ENCODE results near the gene ZNF521.
A peak's percentile ranks its signal among the peaks of the same experiment; 100 is the strongest.

The ZNF521 gene

DNA sequence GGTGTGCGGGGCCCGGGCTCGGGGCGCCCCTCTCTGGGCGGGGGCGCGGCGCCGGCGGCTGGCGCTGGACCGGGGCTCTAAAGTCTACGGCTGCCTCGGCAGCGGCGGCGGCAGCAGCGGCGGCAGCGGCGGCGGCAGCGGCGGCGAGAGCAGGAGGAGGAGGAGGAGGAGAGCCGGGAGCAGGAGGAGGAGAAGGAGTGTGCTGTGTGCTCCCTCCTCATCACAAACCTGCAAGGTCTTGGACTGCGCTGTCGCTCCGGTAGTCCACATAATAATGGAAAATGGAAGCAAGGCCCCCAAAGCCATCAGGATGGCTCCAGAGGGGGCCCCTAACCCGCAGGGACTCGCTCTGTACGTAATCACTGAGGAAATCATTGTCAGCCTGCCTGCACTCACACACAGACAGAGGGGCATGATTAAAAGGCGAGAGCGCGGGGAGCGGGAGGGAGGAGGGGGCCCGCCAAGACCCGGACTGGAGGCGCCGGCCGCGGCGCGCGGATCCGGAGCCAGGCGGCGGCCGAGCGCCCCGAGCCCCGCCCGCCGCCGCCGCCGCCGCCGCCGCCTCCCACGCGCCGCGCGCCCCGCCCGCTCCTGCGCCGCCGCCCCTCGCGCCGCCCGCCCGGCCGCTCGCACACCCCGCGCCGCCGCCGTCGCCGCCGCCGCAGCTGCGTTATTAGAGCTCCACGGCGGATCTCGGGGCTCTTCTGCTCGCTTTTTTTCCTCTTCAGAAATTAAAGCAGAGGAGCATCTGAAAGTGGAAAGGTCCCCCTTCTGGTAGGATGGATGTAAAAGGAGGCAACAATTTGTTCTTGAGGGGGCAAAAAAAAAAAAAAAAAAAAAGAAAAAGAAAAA lies at the start of gene ZNF521:
Gene ZNF521, minus strand, starts transcription at position 390 of the 852 bp plus-strand sequence. CDS start 1,220 bp downstream, outside the sequence.
- peak; percentile 97 for DNase-seq

DNA sequence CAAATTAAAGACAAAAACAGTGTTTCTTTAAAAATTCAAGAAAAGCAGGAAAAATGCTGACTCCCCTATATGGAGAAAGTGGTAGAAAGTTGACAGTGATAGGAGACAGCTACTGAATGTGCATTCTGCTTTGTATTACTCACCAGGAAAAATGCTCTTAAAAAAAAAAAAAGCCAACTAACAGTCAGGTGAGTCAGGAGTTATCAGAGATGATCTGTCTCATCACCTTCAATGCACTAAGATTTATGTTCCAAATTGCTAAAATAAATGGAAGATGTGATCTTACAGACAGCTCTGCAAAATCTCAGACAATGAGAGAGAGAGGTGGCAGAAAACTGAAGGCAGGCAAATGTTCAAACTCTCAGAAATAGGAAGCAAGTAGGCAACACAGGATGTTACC lies 47.6 kb upstream of the ZNF521 start:
- DNase-seq, result no peak

GRCh38 chr18:25392192-25392591 lies 40.2 kb upstream of the ZNF521 start:
- DNase-seq, result no peak

- peak; percentile 25 for DNase-seq
These were observed 21.6 kb upstream of the ZNF521 start for GRCh38 chr18:25373432-25374179.

DNA sequence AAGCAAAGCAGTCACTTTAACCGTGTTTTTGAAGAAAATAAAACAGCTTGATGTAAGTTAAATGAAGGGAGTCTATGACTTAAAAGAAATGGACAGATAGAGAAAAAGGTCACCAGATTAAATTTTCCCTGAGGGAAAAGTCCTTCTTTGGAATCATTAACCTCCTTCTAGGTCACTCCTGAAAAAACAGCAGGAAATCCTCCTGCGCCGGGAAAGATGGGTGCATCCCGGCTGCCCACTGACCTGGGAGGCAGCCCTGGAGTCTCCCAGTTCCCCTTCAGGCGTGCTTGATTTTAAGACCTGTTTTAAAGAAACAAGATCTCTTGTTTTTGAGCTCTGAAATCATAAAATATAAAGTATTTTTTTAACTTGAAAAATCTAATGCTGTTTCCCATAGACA lies 18.4 kb upstream of the ZNF521 start:
- DNase-seq, result peak; percentile 24

DNA sequence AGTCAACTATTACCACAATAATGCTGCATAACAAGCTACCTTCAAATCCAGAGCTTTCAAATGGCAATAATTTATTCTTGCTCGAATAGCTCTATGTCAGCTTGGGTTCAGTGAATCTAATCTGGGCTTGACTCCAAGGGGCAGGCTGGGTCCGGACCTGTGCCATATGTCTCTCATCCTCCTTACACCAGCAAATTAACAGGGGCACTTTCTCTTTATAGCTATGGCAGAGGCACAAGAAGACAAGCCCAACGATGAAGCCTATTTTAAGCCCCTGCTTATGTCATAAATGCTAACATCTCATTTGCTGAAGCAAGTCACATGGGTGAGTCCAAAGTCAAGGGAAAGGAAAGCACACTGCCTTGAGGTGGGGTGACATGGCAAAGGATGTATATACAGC lies 13.3 kb upstream of the ZNF521 start:
- DNase-seq, result no peak

GRCh38 chr18:25364732-25365131 lies 12.8 kb upstream of the ZNF521 start:
- DNase-seq, result no peak

GRCh38 chr18:25360301-25360899 lies 8.4 kb upstream of the ZNF521 start:
- no peak for DNase-seq

DNA sequence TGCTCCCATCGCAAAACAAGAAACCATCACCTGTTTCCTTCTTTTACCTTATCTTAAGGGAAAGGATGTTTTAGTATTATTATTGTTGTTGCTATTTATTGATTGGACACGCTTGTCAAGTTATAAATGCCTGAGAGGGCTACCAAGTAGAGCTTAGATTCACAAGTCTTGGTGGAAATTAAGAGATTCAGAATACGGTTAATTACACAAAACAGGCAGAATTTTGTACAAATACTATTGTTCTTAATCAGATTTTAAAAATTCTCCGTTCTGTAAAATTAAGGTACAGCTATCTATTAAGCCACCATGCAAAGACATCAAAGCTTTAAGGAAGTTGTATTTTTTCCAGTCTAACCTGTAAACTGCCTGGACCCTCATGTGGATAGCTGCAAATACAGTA lies 1.1 kb upstream of the ZNF521 start:
- DNase-seq, result no peak

GRCh38 chr18:25352629-25353005 lies 651 bp upstream of the ZNF521 start:
- DNase-seq, result no peak

- DNase-seq, result peak; percentile 72
These were observed 638 bp downstream of the ZNF521 start for GRCh38 chr18:25351280-25351775.

GRCh38 chr18:25350489-25351251 lies 1.3 kb downstream of the ZNF521 start:
- peak; percentile 91 for DNase-seq

GRCh38 chr18:25349926-25350487 lies 2.0 kb downstream of the ZNF521 start:
- no peak for DNase-seq

GRCh38 chr18:25349131-25349925 lies 2.6 kb downstream of the ZNF521 start:
- peak; percentile 86 for DNase-seq

GRCh38 chr18:25348386-25349130 lies 3.4 kb downstream of the ZNF521 start:
- peak; percentile 24 for DNase-seq

DNA sequence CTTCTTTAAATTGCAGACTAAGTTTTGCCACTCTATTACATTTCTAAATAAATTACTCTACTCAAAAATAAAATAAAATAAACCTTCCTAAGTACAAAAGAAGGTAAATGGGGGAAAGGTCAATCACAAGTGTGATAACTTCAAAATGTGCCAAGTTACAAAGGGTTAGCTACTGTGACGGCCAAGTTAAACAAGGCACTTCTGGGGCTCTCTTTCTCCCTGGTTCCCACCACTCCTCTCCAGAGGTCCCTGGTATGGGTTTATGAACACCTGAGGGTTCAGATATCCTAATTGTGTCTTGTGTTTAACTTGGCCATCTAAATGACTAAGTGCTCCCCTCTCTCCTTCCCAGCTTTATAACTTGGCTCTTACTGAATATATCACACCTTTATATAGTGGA lies 5.4 kb downstream of the ZNF521 start:
- no peak for DNase-seq

DNA sequence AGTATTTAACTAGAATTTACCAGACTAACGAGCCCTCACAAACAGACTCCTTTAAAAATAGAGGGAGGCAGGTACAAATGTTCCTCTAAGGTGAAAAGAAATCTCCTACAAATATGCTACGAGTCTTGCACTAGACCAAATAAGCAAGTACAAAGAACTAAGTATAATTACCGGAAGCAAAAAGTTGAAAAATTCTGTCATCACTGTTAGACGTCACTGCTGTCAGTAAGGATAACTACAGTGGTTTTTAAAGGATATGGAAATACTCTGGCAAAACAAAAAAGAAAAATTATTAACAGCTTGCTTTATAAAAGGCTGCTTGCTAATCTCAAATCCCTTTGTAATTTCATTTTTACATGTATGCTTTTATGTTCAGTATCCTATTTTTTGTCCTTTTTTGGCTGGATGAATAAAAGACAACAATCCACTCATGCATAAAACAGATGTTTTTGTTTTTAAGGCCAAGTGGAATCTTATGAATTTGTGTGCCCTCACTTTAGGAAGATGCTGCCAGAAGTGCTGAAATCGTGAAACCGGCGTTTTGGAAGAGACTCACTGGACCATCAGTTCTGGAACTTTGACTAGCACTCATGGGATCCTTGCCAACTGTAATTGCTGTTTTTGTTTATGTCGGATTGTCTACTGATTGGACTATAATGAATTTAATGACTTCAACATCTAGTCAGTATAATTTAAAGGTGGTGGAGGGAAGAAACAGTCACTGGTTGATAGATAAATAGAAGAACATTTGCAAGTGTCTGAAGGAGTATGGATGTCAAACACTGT lies 6.7 kb downstream of the ZNF521 start:
- peak; percentile 20 for DNase-seq

DNA sequence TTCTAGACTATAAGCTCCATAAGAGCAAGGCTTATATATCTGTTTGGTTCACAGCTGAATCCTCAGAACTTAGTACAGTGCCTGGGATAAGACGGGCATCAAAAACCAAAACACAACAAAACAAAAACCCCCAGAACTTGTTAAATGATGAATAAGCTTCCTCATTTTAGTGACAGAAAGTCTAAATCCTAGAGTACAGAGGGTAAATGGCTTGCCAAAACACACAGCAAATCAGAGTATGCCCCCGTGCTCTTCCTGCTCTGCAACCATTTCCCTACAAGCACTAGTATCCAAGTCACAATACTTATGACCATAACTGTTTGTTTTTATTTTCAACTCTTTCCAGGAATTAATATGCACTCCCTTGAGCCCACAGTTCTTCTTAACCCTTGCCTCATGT lies 10.1 kb downstream of the ZNF521 start:
- no peak for DNase-seq

- DNase-seq, result no peak
These were observed 11.2 kb downstream of the ZNF521 start for GRCh38 chr18:25340762-25341161.

DNA sequence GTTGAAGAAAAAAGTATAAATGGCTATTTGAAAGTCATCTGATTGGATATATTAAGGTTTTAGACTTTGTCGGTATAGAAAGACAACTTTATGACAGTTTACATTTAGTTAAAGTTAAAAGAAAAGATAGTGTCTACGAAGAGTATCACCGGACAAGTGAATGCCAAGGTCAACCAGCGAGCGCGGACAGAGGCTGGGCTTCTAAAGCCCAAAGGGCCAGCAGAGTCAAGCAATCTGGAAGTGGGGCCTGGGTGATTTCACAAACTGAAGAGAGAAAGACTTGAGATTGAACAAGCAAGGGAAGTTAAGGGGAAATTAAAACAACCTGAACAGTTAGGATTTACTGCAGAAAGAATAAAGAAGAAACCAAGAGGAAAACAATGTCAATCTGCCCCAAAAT lies 16.3 kb downstream of the ZNF521 start:
- no peak for DNase-seq
